ENCODE results near the gene SYNE1.
"Not testable (repeated sequence)": the region's sequence is repeated elsewhere in the genome, so short reads cannot be mapped to it uniquely, and the experiment has no call there.

- not testable (repeated sequence) for TF ChIP-seq CTCF, EP300 (IDR thresholded peaks at IDR 0.05)
These were observed 45.8 kb upstream of the SYNE1 start for GRCh38 chr6:152682935-152683334.

All from ovary (tissue), 3 donors.